RWPE2 (cell line): ENCODE results near the gene DECR2.

Experiments used
- ATAC-seq: fragments of 200-7000 bp; cut with Tn5 transposase; 3 replicates; pipeline ENCODE4 v1.9.1; 2021; ENCODE audit warnings: low read depth
- DNase-seq: peaks from one replicate; pipeline ENCODE4 v3.0.0-alpha.2; 2020; ENCODE audit warnings: low spot score
- H3K27ac ChIP-seq: fragments of 450-650 bp; 2 replicates; pipeline ENCODE4 v1.5.1; 2017; ENCODE audit warnings: mild to moderate bottlenecking; ENCODE audit not compliant: poor library complexity, severe bottlenecking
- H3K27me3 ChIP-seq: fragments of 250-450 bp; sonication (Bioruptor Pico); 2 replicates; pipeline ENCODE4 v1.5.1; 2021; ENCODE audit warnings: mild to moderate bottlenecking, moderate library complexity; ENCODE audit not compliant: insufficient read depth, poor library complexity, severe bottlenecking
- H3K36me3 ChIP-seq: fragments of 250-450 bp; sonication (Bioruptor Pico); 2 replicates; pipeline ENCODE4 v1.5.1; 2020; ENCODE audit warnings: low read depth, mild to moderate bottlenecking, moderate library complexity
- H3K4me1 ChIP-seq: fragments of 250-450 bp; sonication (Bioruptor Pico); 2 replicates; pipeline ENCODE4 v1.5.1; 2021; ENCODE audit warnings: mild to moderate bottlenecking, moderate library complexity; ENCODE audit not compliant: insufficient read depth, poor library complexity, severe bottlenecking
- H3K4me3 ChIP-seq: fragments of 250-450 bp; sonication (Bioruptor Pico); 2 replicates; pipeline ENCODE4 v1.5.1; 2021; ENCODE audit warnings: mild to moderate bottlenecking, moderate library complexity; ENCODE audit not compliant: severe bottlenecking
- H3K9me3 ChIP-seq: fragments of 250-450 bp; sonication (Bioruptor Pico); 2 replicates; pipeline ENCODE4 v1.5.1; 2021; ENCODE audit warnings: mild to moderate bottlenecking, moderate library complexity; ENCODE audit not compliant: severe bottlenecking
- TF ChIP-seq, protein P1 (sequence below): fragments of 450-650 bp; IDR thresholded peaks from one replicate; pipeline ENCODE4 v1.5.1; 2017; ENCODE audit warnings: mild to moderate bottlenecking, moderate library complexity; ENCODE audit not compliant: poor library complexity, severe bottlenecking

Gene DECR2

DNA sequence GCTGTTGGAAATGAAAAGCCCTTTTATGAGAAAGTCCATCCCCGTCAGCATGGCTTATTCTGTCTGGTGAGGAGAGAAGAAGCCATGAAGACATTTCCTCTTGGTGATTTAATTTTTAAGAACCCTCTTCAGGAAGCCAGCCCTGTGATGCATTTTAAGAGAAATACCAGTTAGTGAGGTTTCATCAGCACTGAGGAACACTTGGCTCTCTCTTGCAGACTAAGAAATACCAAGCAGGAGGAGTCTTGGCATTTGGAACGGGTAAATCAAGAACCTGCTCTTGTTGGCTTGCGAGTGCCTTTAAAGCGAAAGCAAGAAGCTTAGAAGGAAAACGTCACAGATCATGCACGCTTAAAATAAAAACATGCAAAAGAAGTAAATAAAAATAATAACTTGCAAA, 41.3 kb downstream of the DECR2 start:
- no peak overlapping the region for H3K4me3 ChIP-seq
- DNase-seq (no peak), ATAC-seq (no peak)
- TF ChIP-seq, protein P1, sequence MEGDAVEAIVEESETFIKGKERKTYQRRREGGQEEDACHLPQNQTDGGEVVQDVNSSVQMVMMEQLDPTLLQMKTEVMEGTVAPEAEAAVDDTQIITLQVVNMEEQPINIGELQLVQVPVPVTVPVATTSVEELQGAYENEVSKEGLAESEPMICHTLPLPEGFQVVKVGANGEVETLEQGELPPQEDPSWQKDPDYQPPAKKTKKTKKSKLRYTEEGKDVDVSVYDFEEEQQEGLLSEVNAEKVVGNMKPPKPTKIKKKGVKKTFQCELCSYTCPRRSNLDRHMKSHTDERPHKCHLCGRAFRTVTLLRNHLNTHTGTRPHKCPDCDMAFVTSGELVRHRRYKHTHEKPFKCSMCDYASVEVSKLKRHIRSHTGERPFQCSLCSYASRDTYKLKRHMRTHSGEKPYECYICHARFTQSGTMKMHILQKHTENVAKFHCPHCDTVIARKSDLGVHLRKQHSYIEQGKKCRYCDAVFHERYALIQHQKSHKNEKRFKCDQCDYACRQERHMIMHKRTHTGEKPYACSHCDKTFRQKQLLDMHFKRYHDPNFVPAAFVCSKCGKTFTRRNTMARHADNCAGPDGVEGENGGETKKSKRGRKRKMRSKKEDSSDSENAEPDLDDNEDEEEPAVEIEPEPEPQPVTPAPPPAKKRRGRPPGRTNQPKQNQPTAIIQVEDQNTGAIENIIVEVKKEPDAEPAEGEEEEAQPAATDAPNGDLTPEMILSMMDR: no peak
- no peaks in the 10 kb centered on the region for H3K9me3 ChIP-seq
- no peaks in the 10 kb centered on the region for H3K4me1 ChIP-seq
- no peak overlapping the region for H3K27ac ChIP-seq
- no peaks in the 10 kb centered on the region for H3K36me3 ChIP-seq
- no peaks in the 10 kb centered on the region for H3K27me3 ChIP-seq

DNA sequence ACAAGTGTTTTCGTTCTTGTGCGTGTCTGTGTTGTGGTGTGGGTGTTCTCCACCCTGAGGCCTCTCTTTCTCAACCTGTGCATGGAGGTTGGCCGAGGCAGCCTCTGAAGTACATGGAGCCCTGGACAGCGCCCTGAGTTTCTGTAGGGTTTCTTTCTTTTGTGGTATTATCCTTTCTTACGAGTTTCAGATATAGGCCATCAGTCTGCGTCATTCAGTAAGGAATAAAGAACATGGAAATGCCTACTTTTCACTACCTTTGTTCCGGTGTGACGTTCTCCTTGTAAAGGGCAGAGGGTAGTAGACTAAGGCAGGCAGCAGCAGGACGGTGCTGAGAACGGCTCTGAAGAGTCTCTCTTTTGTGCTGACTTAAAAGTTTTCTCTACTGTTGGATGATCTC, 42.3 kb downstream of the DECR2 start:
- ATAC-seq: no peak
- no peak overlapping the region for H3K27ac ChIP-seq
- H3K9me3 ChIP-seq: no peaks in the 10 kb centered on the region
- H3K4me3 ChIP-seq: no peak overlapping the region
- DNase-seq: no peak
- H3K4me1 ChIP-seq: no peaks in the 10 kb centered on the region
- H3K36me3 ChIP-seq: no peaks in the 10 kb centered on the region
- no peaks in the 10 kb centered on the region for H3K27me3 ChIP-seq
- TF ChIP-seq, protein P1: no peak

DNA sequence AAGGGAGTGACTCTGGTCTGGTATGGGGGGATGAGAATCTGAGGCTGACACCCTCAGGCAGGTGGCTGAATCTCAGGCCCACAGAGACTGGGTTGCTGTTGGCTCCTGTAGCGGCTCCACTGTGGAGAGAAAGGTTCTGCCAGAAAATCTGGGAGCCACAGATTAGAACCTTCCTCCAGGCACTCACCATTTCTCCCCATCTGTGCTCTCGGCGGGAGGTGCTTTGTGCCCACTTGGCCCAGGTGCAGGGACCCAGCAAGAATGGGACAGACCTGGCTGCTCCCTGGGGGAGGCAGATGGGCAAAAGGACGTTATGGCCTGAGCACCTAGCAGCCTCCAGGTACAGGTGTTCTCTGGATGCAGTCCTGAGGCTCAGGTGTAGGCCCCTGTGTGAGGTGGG, 43.9 kb downstream of the DECR2 start:
- TF ChIP-seq, protein P1: no peak
- ATAC-seq: no peak
- no peak overlapping the region for H3K4me3 ChIP-seq
- H3K4me1 ChIP-seq: no peaks in the 10 kb centered on the region
- no peaks in the 10 kb centered on the region for H3K36me3 ChIP-seq
- H3K27ac ChIP-seq: no peak overlapping the region
- no peaks in the 10 kb centered on the region for H3K9me3 ChIP-seq
- H3K27me3 ChIP-seq: no peaks in the 10 kb centered on the region
- DNase-seq: no peak

DNA sequence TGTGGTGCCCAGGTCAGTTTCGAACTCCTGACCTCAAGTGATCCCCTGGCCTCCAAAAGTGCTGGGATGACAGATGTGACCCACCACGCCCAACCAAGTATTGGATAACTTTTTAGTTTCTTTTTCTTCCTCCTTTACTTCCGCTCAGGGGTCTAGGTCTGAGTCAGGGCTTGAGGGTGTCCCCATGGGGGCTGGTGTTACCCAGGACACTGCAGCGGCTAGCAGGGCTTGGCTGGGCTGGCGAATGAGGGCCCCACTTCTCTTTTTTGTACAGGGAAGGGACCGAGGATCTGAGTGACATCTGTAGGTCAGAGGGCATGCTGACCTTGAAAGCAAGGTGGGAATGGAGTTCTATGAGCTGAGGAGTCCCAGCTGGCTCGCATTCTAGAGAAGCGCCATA, 48.7 kb downstream of the DECR2 start:
- H3K9me3 ChIP-seq: no peaks in the 10 kb centered on the region
- ATAC-seq: no peak
- TF ChIP-seq, protein P1: no peak

DNA sequence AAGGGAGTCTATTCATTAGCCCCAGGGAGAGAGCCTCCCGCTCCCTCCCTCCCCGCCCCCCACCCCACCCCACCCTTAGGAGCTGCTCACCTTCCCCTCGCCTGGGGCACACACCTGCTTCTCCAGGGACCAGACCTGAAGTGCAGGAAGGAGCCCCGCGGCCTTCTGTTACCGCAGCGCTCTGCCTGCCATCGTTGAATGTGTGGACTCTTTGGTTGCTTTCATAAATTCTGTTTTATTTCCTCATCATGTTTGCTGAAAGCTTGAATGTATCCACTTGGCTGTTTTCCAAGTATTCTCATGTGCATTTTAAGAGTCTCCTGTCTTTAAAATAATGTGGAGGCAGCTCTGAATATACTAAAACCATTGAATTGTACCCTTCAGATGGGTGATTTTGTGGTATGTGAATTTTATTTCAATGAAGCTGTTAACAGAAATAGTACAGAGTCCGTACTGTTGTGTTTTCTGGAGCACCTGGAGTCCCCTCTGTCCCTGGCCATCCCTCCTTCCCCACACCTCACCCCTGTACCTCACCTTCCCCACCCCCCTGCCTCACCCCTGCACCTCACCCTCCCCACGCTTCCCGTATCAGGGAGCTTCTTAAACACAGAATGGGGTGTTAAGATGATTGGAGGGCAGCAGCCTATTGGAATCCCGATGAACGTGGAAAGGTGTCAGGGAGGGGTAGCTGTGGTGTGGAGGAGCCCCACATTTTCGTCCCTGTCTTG, 49.3 kb downstream of the DECR2 start:
- DNase-seq (no peak), ATAC-seq (no peak)
- H3K27ac ChIP-seq: no peak overlapping the region
- no peaks in the 10 kb centered on the region for H3K9me3 ChIP-seq
- H3K4me1 ChIP-seq: no peaks in the 10 kb centered on the region
- TF ChIP-seq, protein P1: no peak
- no peak overlapping the region for H3K4me3 ChIP-seq
- H3K36me3 ChIP-seq: no peaks in the 10 kb centered on the region
- no peaks in the 10 kb centered on the region for H3K27me3 ChIP-seq

More for the DNA sequence above, 48.7 kb downstream of the DECR2 start:
- Histone ChIP-seq H3K36me3 (no peaks in the 10 kb centered on the region), H3K4me1 (no peaks in the 10 kb centered on the region), H3K27ac (no peak overlapping the region), H3K27me3 (no peaks in the 10 kb centered on the region), H3K4me3 (no peak overlapping the region)
- no peak for DNase-seq
